ENCODE measurements around the gene B4GALNT4.

- TF ChIP-seq FOXS1 (CRISPR knock-in tag; IDR thresholded peaks at IDR 0.05) (no peak), CTCF (IDR thresholded peaks at IDR 0.05) (peak; percentile 20)
Observed at GRCh38 chr11:406796-407650, 37.7 kb downstream of the B4GALNT4 start.
